Fibroblast of lung (primary cell): ENCODE data around the gene DCUN1D2. TPM values are rescaled to one million over a fixed set of nuclear protein-coding genes. Genes with fewer than 3 reads are reported as not detected.

Experiments used
- DNase-seq, 2 donors: peaks; one replicate each; pipeline versions ENCODE4 v3.0.0 to v3.0.0-alpha.2; 2010; ENCODE audit warnings: low read depth in 2 of 2
- H2AFZ ChIP-seq: 2 replicates; pipeline ENCODE4 v1.5.1; 2012; ENCODE audit warnings: low read length, control low read depth, inconsistent platforms
- H3K27ac ChIP-seq: 2 replicates; pipeline ENCODE4 v1.5.1; 2011; ENCODE audit warnings: low read length, control low read depth; ENCODE audit not compliant: insufficient read depth
- H3K27me3 ChIP-seq: 2 replicates; pipeline ENCODE4 v1.5.1; 2011; ENCODE audit warnings: mild to moderate bottlenecking, low read length; ENCODE audit not compliant: control insufficient read depth, insufficient read depth
- H3K36me3 ChIP-seq: 2 replicates; pipeline ENCODE4 v1.5.1; 2011; ENCODE audit warnings: low read length; ENCODE audit not compliant: control insufficient read depth, insufficient read depth
- H3K4me1 ChIP-seq: 2 replicates; pipeline ENCODE4 v1.5.1; 2011; ENCODE audit warnings: low read length; ENCODE audit not compliant: control insufficient read depth, insufficient read depth; ENCODE audit errors: extremely low read depth
- H3K4me2 ChIP-seq: 2 replicates; pipeline ENCODE4 v1.5.1; 2011; ENCODE audit warnings: low read length, control low read depth; ENCODE audit not compliant: insufficient read depth; ENCODE audit errors: extremely low read depth
- H3K4me3 ChIP-seq, 4 experiments: fragments of 200-600 bp in 1 of 4; sonication (generic) in 1 of 4; replicated peaks in 1 of 4; 2 replicates each; pipeline ENCODE4 v1.5.1; 2011 to 2016; ENCODE audit warnings: low read length in 4 of 4, low read depth in 3 of 4, mild to moderate bottlenecking in 3 of 4, control low read depth in 2 of 4, inconsistent platforms in 1 of 4, mixed read lengths in 1 of 4; ENCODE audit not compliant: insufficient read depth in 1 of 4; ENCODE audit errors: control extremely low read depth in 1 of 4
- H3K79me2 ChIP-seq: 2 replicates; pipeline ENCODE4 v1.5.1; 2012; ENCODE audit warnings: mild to moderate bottlenecking, low read length, inconsistent platforms; ENCODE audit not compliant: control insufficient read depth, insufficient read depth
- H3K9ac ChIP-seq: 2 replicates; pipeline ENCODE4 v1.5.1; 2011; ENCODE audit warnings: mild to moderate bottlenecking, low read length, control low read depth; ENCODE audit not compliant: insufficient read depth
- H3K9me3 ChIP-seq: 2 replicates; pipeline ENCODE4 v1.5.1; 2012; ENCODE audit warnings: low read depth, low read length; ENCODE audit not compliant: control insufficient read depth, insufficient read depth
- H4K20me1 ChIP-seq: 2 replicates; pipeline ENCODE4 v1.5.1; 2011; ENCODE audit warnings: low read length; ENCODE audit not compliant: control insufficient read depth, insufficient read depth; ENCODE audit errors: extremely low read depth
- CTCF ChIP-seq, 2 donors: IDR thresholded peaks in 1 of 2; conservative IDR thresholded peaks in 1 of 2; 1 replicate in 1 of 2; 2 replicates in 1 of 2; pipeline ENCODE4 v1.5.1; 2011 to 2012; ENCODE audit warnings: low read length in 2 of 2, control low read depth in 1 of 2, inconsistent platforms in 1 of 2, low read depth in 1 of 2, mild to moderate bottlenecking in 1 of 2
- EZH2 ChIP-seq: IDR thresholded peaks from 2 replicates; pipeline ENCODE4 v1.5.1; 2012; ENCODE audit warnings: low read length, control low read depth, mild to moderate bottlenecking; ENCODE audit errors: missing control alignments
- polyA plus RNA-seq, 2 donors: library from polyadenylated mRNA; depleted of rRNA in 1 of 2; stranded (reverse) in 1 of 2; unstranded in 1 of 2; fragments of >200 nt; gene quantifications; 2 replicates each; pipeline ENCODE4 v1.2.1, GENCODE V29; 2011 to 2012; ENCODE audit warnings: missing spikeins in 1 of 2
- total RNA-seq: library from RNA; depleted of rRNA; stranded (reverse); fragments of >200 nt; gene quantifications from 2 replicates; pipeline ENCODE4 v1.2.1, GENCODE V29; 2014

Gene DCUN1D2
- total and polyA plus RNA-seq, 2 donors (not counting 1 experiment from before 2014, with no cell fraction given) = 10.7 to 11.6 TPM

- Histone ChIP-seq H3K9ac (no peak overlapping the region), H3K4me1 (peaks cover 3% of the 10 kb centered on the region), H3K27me3 (no peaks in the 10 kb centered on the region), H3K79me2 (no peaks in the 10 kb centered on the region), H3K36me3 (no peaks in the 10 kb centered on the region), H3K4me3 (peak overlapping the region in 1 of 4 experiments; percentile 20), H3K27ac (no peak overlapping the region), H2AFZ (no peak overlapping the region), H4K20me1 (no peaks in the 10 kb centered on the region), H3K4me2 (peak overlapping the region; percentile 33), H3K9me3 (no peaks in the 10 kb centered on the region)
- TF ChIP-seq EZH2 = no peak
- TF ChIP-seq CTCF (conservative IDR thresholded peaks at IDR 0.05 in 1 of 2, IDR thresholded peaks at IDR 0.05 in 1 of 2; ENCODE audit: low read depth in 1 of 2, low read length in 2 of 2) = no peak
- DNase-seq = no peak
Observed at GRCh38 chr13:113420833-113421600, 69.5 kb downstream of the DCUN1D2 start.

- no peaks in the 10 kb centered on the region for H3K9me3 ChIP-seq
- no peak for TF ChIP-seq EZH2
- no peak for TF ChIP-seq CTCF (conservative IDR thresholded peaks at IDR 0.05 in 1 of 2, IDR thresholded peaks at IDR 0.05 in 1 of 2; ENCODE audit: low read depth in 1 of 2, low read length in 2 of 2)
- H3K27ac ChIP-seq = no peak overlapping the region
- H3K36me3 ChIP-seq = no peaks in the 10 kb centered on the region
- no peaks in the 10 kb centered on the region for H4K20me1 ChIP-seq
- H3K4me2 ChIP-seq = no peak overlapping the region
- H3K79me2 ChIP-seq = no peaks in the 10 kb centered on the region
- peaks cover 3% of the 10 kb centered on the region for H3K4me1 ChIP-seq
- no peak overlapping the region for H2AFZ ChIP-seq
- H3K9ac ChIP-seq = no peak overlapping the region
- H3K27me3 ChIP-seq = no peaks in the 10 kb centered on the region
- H3K4me3 ChIP-seq = no peak overlapping the region
- no peak for DNase-seq
Observed at GRCh38 chr13:113420232-113420631, 70.3 kb downstream of the DCUN1D2 start.

- no peak overlapping the region for H3K27ac ChIP-seq
- no peak overlapping the region for H3K4me3 ChIP-seq
- H3K4me1 ChIP-seq = peaks cover 3% of the 10 kb centered on the region
- H3K4me2 ChIP-seq = no peak overlapping the region
- no peaks in the 10 kb centered on the region for H3K79me2 ChIP-seq
- H3K9ac ChIP-seq = no peak overlapping the region
- no peaks in the 10 kb centered on the region for H3K27me3 ChIP-seq
- no peak overlapping the region for H2AFZ ChIP-seq
- H4K20me1 ChIP-seq = no peaks in the 10 kb centered on the region
- DNase-seq = no peak
- no peaks in the 10 kb centered on the region for H3K36me3 ChIP-seq
- TF ChIP-seq CTCF (conservative IDR thresholded peaks at IDR 0.05 in 1 of 2, IDR thresholded peaks at IDR 0.05 in 1 of 2; ENCODE audit: low read depth in 1 of 2, low read length in 2 of 2) = no peak
- no peak for TF ChIP-seq EZH2
- H3K9me3 ChIP-seq = no peaks in the 10 kb centered on the region
Observed at GRCh38 chr13:113419531-113420193, 70.8 kb downstream of the DCUN1D2 start.
